ENCODE data around the gene DGCR6. TPM values are rescaled to one million over a fixed set of nuclear protein-coding genes. Genes with fewer than 3 reads are reported as not detected.
A peak's percentile ranks its signal among the peaks of the same experiment; 100 is the strongest.
"Not testable (repeated sequence)": the region's sequence is repeated elsewhere in the genome, so short reads cannot be mapped to it uniquely, and the experiment has no call there.

Gene DGCR6
- total and polyA plus RNA-seq, 4 donors, result 11.1 to 38.5 (median 25.2) TPM

DNA sequence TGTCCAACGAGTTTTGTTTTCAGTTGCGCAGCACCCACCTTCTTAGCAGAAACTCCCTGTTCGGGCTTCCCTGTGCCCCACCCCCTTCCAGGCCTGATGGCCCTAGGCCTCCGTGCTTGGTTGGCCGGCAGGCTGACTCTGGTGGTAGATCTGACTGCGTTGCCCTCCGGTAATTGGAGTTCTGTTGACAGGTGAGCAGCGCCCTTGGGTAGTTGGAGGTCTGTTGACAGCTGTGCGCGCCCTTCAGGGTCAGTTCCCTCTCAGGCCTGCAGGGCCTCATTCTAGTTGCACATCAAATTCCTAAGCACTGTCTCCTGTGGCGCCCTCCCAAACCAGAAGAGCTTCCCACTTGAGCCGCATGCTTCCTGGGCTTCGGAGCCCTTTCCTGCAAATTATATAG, 776 bp downstream of the DGCR6 start:
- Histone ChIP-seq H3K4me1 (ENCODE audit: control insufficient read depth, insufficient read depth, low read length) (no peaks in the 10 kb centered on the region), H3K36me3 (ENCODE audit: control insufficient read depth, insufficient read depth, low read length) (no peaks in the 10 kb centered on the region), H3K27ac (ENCODE audit: low read depth, low read length) (no peak overlapping the region), H3K4me3 (ENCODE audit: low read depth, low read length) (no peak overlapping the region), H3K27me3 (ENCODE audit: control insufficient read depth, insufficient read depth, low read length) (no peaks in the 10 kb centered on the region), H3K9me3 (ENCODE audit: control insufficient read depth, insufficient read depth, low read length) (no peaks in the 10 kb centered on the region)
- no peak for DNase-seq (ENCODE audit: low read depth in 4 of 6, low spot score in 6 of 6)
- WGBS (ENCODE audit: insufficient coverage), result no CpG with 5 or more reads among the region's 13 CpGs

GRCh38 chr22:18909556-18909955, 3.4 kb downstream of the DGCR6 start:
- DNase-seq (ENCODE audit: low read depth in 4 of 6, low spot score in 6 of 6), result no peak
- H3K4me1 ChIP-seq (ENCODE audit: control insufficient read depth, insufficient read depth, low read length), result no peaks in the 10 kb centered on the region
- WGBS (ENCODE audit: insufficient coverage), result no CpG with 5 or more reads among the region's 5 CpGs
- H3K4me3 ChIP-seq (ENCODE audit: low read depth, low read length), result no peak overlapping the region
- no peak overlapping the region for H3K27ac ChIP-seq (ENCODE audit: low read depth, low read length)
- no peaks in the 10 kb centered on the region for H3K36me3 ChIP-seq (ENCODE audit: control insufficient read depth, insufficient read depth, low read length)
- no peaks in the 10 kb centered on the region for H3K27me3 ChIP-seq (ENCODE audit: control insufficient read depth, insufficient read depth, low read length)
- H3K9me3 ChIP-seq (ENCODE audit: control insufficient read depth, insufficient read depth, low read length), result no peaks in the 10 kb centered on the region

- not testable (repeated sequence) for H3K4me1 ChIP-seq (ENCODE audit: control insufficient read depth, insufficient read depth, low read length); H3K4me3 ChIP-seq (ENCODE audit: low read depth, low read length); H3K27ac ChIP-seq (ENCODE audit: low read depth, low read length); H3K27me3 ChIP-seq (ENCODE audit: control insufficient read depth, insufficient read depth, low read length); DNase-seq (ENCODE audit: low read depth in 4 of 6, low spot score in 6 of 6); H3K36me3 ChIP-seq (ENCODE audit: control insufficient read depth, insufficient read depth, low read length); H3K9me3 ChIP-seq (ENCODE audit: control insufficient read depth, insufficient read depth, low read length)
- no CpG with 5 or more reads among the region's 2 CpGs for WGBS (ENCODE audit: insufficient coverage)
Observed at GRCh38 chr22:18911535-18911934, 5.4 kb downstream of the DGCR6 start.

DNA sequence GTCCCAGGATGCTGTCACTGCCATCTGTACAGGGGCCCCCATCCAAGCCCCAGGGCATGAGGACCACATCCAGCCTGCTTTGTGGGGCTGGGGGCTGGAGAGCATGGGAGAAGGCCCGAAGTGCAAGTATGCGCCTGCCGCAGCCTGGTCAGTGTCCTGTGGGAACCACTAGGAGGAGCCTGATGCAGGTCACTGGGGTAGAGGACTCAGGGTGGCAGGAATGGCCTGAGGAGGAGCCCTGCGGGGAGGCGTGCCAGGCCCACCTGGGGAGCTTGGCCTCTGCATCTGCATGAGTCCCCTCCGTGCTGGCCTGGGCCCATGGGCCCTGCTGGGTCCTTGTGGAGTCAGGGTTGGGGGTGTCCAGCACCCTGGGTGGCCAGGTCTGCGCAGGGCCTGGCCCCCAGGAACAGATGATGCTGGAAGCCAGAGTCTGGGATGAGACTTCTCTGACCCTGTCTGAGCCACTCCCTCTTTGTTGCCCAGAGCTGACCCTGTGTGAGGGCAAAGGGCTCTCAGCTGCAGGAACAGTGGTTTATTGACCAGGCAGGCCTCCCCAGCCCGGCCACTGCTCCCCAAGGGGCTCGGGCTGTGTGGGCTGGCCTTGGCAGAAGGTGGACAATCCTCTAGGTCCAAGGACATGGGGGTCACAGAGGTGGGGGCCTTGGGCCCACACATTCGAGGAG, 6.3 kb downstream of the DGCR6 start:
- not testable (repeated sequence) for H3K36me3 ChIP-seq (ENCODE audit: control insufficient read depth, insufficient read depth, low read length); H3K9me3 ChIP-seq (ENCODE audit: control insufficient read depth, insufficient read depth, low read length); DNase-seq (ENCODE audit: low read depth in 4 of 6, low spot score in 6 of 6); H3K27me3 ChIP-seq (ENCODE audit: control insufficient read depth, insufficient read depth, low read length); H3K4me1 ChIP-seq (ENCODE audit: control insufficient read depth, insufficient read depth, low read length); H3K4me3 ChIP-seq (ENCODE audit: low read depth, low read length); H3K27ac ChIP-seq (ENCODE audit: low read depth, low read length)
- WGBS (ENCODE audit: insufficient coverage), result no CpG with 5 or more reads among the region's 10 CpGs

DNA sequence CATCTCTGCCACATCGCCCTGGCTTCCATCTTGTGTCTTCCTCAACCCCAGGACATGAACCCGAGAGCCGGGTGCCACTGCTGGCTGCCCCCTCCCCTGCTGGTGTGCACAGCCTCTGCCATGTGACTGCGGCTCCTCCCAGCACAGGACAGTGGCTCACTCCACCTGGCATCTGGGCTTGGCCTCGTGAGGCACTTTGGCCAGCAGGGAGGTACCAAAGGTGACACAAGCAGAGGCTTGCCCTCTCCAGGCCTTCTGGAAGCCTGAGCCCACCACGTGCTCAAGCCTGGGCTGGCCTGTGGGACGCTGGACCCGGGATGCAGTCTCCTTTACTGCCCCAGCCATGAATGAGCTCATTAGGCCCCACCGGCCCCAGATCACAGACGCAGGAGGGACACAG, 8.4 kb downstream of the DGCR6 start:
- no CpG with 5 or more reads among the region's 10 CpGs for WGBS (ENCODE audit: insufficient coverage)
- not testable (repeated sequence) for H3K4me1 ChIP-seq (ENCODE audit: control insufficient read depth, insufficient read depth, low read length); H3K9me3 ChIP-seq (ENCODE audit: control insufficient read depth, insufficient read depth, low read length); H3K27ac ChIP-seq (ENCODE audit: low read depth, low read length); H3K27me3 ChIP-seq (ENCODE audit: control insufficient read depth, insufficient read depth, low read length); H3K4me3 ChIP-seq (ENCODE audit: low read depth, low read length); DNase-seq (ENCODE audit: low read depth in 4 of 6, low spot score in 6 of 6); H3K36me3 ChIP-seq (ENCODE audit: control insufficient read depth, insufficient read depth, low read length)

GRCh38 chr22:18915550-18915949, 9.4 kb downstream of the DGCR6 start:
- not testable (repeated sequence) for H3K9me3 ChIP-seq (ENCODE audit: control insufficient read depth, insufficient read depth, low read length); H3K36me3 ChIP-seq (ENCODE audit: control insufficient read depth, insufficient read depth, low read length); H3K27ac ChIP-seq (ENCODE audit: low read depth, low read length); DNase-seq (ENCODE audit: low read depth in 4 of 6, low spot score in 6 of 6); H3K4me1 ChIP-seq (ENCODE audit: control insufficient read depth, insufficient read depth, low read length); H3K27me3 ChIP-seq (ENCODE audit: control insufficient read depth, insufficient read depth, low read length); H3K4me3 ChIP-seq (ENCODE audit: low read depth, low read length)
- no CpG with 5 or more reads among the region's 9 CpGs for WGBS (ENCODE audit: insufficient coverage)

DNA sequence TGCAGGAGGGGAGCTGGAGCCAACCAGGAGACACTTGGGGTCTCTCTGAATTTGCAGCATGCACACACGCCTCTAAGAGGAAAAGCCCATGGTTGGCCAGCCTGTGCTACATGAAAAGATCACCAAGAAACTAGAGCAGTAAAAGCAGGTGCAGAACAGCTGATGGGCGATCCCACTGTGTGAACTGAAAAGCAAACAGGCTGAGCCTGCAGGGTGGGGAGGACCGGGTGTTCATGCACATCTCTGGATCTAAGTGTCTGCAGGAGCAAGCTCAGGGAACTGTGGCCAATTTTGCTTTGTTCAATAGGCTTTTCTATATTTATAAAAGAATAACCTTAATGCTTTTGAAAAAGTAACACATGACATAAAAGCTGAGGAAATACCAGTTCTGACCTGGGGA, 11.7 kb downstream of the DGCR6 start:
- WGBS (ENCODE audit: insufficient coverage), result no CpG with 5 or more reads among the region's 3 CpGs
- H3K4me1 ChIP-seq (ENCODE audit: control insufficient read depth, insufficient read depth, low read length); H3K36me3 ChIP-seq (ENCODE audit: control insufficient read depth, insufficient read depth, low read length); H3K27me3 ChIP-seq (ENCODE audit: control insufficient read depth, insufficient read depth, low read length); H3K27ac ChIP-seq (ENCODE audit: low read depth, low read length); H3K9me3 ChIP-seq (ENCODE audit: control insufficient read depth, insufficient read depth, low read length); H3K4me3 ChIP-seq (ENCODE audit: low read depth, low read length): not testable (repeated sequence)
- DNase-seq (ENCODE audit: low read depth in 4 of 6, low spot score in 6 of 6), result peak in 1 of 6 donors; percentile 0

DNA sequence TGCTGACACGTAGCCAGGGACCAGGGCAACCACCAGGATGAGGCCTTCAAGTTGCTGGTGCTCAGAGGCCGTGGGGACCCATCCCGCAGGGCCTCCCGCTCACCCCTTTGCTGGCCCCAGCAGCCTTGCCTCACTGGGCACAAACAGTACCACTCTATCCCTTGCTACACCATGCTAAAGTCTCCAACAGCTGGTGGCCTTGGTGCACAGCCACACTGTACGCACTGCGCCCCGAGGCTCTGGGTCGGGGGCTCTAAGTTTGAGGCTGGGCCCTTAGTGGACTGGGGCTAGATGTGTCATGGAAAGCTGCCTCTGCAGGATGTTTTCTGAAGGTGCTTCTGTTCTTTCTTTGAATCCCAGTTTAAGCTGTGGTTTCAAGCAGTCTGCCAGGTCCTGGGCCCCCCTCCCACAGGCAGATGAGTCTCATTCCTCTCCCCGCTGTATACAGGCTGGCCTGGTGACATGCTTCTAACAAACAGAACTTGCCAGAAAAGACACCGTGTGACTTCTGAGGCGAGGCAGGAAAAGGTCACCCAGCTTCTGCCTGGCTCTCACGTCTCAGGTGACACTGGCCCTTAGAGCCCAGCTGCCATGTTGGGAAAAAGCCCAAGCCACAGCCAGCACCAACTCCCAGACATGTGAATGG, 14.3 kb downstream of the DGCR6 start:
- DNase-seq (ENCODE audit: low read depth in 4 of 6, low spot score in 6 of 6); H3K27ac ChIP-seq (ENCODE audit: low read depth, low read length); H3K9me3 ChIP-seq (ENCODE audit: control insufficient read depth, insufficient read depth, low read length); H3K27me3 ChIP-seq (ENCODE audit: control insufficient read depth, insufficient read depth, low read length); H3K36me3 ChIP-seq (ENCODE audit: control insufficient read depth, insufficient read depth, low read length); H3K4me1 ChIP-seq (ENCODE audit: control insufficient read depth, insufficient read depth, low read length); H3K4me3 ChIP-seq (ENCODE audit: low read depth, low read length): not testable (repeated sequence)
- WGBS (ENCODE audit: insufficient coverage), result no CpG with 5 or more reads among the region's 12 CpGs

DNA sequence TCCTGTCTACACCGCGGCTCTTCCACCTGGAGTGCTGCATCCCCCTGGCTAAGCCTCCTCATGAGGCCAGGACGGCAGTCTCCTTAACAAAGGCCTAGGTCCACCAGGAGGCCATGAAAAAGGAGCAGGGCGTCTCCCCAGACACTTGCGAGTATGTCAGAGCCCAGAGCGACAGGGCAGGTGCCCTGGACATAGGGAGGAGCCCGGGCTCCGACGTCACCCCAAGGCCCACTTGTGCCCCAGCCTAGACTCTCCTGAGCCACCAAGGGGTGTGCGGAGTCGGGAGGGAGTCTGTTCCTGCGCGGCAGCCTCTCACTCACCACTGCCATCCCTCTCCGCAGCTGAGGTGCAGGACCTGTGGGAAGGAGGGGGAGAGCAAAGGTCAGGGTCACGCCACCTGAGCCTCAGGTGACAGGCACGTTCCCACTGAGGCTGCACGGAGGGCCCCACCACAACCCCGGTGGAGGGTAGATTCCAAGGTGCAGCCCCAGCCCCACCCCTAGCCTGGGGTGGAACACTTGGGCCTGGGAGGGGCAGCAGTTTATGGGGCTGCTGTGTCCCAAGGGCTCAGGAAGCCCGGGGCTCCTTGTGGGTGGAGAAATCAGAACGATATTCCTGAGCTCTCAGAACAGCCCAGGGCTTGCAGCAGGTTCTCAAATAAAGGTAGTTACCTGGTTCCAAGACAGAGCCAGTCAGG, 19.4 kb downstream of the DGCR6 start:
- WGBS (ENCODE audit: insufficient coverage), result no CpG with 5 or more reads among the region's 20 CpGs
- Histone ChIP-seq H3K36me3 (ENCODE audit: control insufficient read depth, insufficient read depth, low read length) (no peaks in the 10 kb centered on the region), H3K4me3 (ENCODE audit: low read depth, low read length) (no peak overlapping the region), H3K4me1 (ENCODE audit: control insufficient read depth, insufficient read depth, low read length) (no peaks in the 10 kb centered on the region), H3K9me3 (ENCODE audit: control insufficient read depth, insufficient read depth, low read length) (no peaks in the 10 kb centered on the region), H3K27ac (ENCODE audit: low read depth, low read length) (no peak overlapping the region), H3K27me3 (ENCODE audit: control insufficient read depth, insufficient read depth, low read length) (no peaks in the 10 kb centered on the region)
- DNase-seq (ENCODE audit: low read depth in 4 of 6, low spot score in 6 of 6), result no peak

DNA sequence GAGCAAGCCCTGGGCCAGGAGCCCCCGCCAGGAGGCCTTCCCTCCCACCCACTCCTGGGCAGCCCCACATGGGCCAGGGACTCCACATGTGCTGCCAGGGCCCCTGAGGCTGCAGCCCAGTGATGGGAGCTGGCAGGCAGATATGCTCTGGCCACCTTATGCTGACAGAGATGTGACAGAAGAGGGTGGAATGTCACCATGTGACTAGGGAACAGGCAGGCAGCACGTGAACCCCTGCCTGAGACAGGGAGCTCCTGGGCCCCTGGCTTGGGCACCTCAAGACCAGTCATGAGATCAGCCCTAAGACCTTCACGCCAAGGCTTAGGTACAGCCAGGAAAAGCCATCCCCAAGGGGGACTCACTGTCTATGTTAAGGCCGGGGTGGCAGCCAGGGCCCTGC, 20.9 kb downstream of the DGCR6 start:
- Histone ChIP-seq H3K27me3 (ENCODE audit: control insufficient read depth, insufficient read depth, low read length) (no peaks in the 10 kb centered on the region), H3K9me3 (ENCODE audit: control insufficient read depth, insufficient read depth, low read length) (no peaks in the 10 kb centered on the region), H3K4me1 (ENCODE audit: control insufficient read depth, insufficient read depth, low read length) (no peaks in the 10 kb centered on the region), H3K36me3 (ENCODE audit: control insufficient read depth, insufficient read depth, low read length) (no peaks in the 10 kb centered on the region), H3K27ac (ENCODE audit: low read depth, low read length) (no peak overlapping the region), H3K4me3 (ENCODE audit: low read depth, low read length) (no peak overlapping the region)
- no CpG with 5 or more reads among the region's 4 CpGs for whole genome bisulfite sequencing (ENCODE audit: insufficient coverage)
- no peak for DNase-seq (ENCODE audit: low read depth in 4 of 6, low spot score in 6 of 6)
